AG04449 (cell line): Measurements from ENCODE around the gene PIK3C3.
A peak's percentile ranks its signal among the peaks of the same experiment; 100 is the strongest.

Experiments
- CTCF ChIA-PET: fragments of 350-600 bp; formaldehyde crosslinking; extraction: SDS; loops from one replicate; lab custom pipeline; 2021; ENCODE audit warnings: antibody characterized with exemption; lab: Yijun Ruan, JAX
- POLR2A ChIA-PET: fragments of 400-600, 350-600 bp; formaldehyde crosslinking; extraction: SDS; loops from one replicate; lab custom pipeline; 2020; ENCODE audit warnings: antibody characterized with exemption, inconsistent platforms; lab: Yijun Ruan, JAX
- DNase-seq: peaks from one replicate; pipeline ENCODE4 v3.0.0-alpha.2; 2010; ENCODE audit warnings: low read depth, low spot score
- H3K4me3 ChIP-seq: 2 replicates; pipeline ENCODE4 v1.5.1; 2011; ENCODE audit warnings: low read depth, mild to moderate bottlenecking, control low read depth, low read length
- CTCF ChIP-seq: IDR thresholded peaks from one replicate; pipeline ENCODE4 v1.5.1; 2011; ENCODE audit warnings: mild to moderate bottlenecking, moderate library complexity, low read length, control low read depth, inconsistent platforms; ENCODE audit not compliant: insufficient read depth; ENCODE audit errors: missing control alignments

PIK3C3 gene

GRCh38 chr18:41955688-41956087, 654 bp downstream of the PIK3C3 start:
- ChIA-PET CTCF (interaction anchor here (1.0 to 1.9 kb wide), 3 partner anchors 11 to 73 kb away, joined by 3 to 7 read pairs (median 3); no protein-coding TSS in a partner anchor), POLR2A (interaction anchor here (1.2 kb wide), 1 partner anchor 17 kb away, joined by 3 read pairs; no protein-coding TSS in a partner anchor)
- no peak for TF ChIP-seq CTCF
- DNase-seq: no peak
- H3K4me3 ChIP-seq: peak overlapping the region; percentile 83

GRCh38 chr18:41959045-41959444, 4.0 kb downstream of the PIK3C3 start:
- no peak overlapping the region for H3K4me3 ChIP-seq
- ChIA-PET CTCF (no interaction called here), POLR2A (no interaction called here)
- TF ChIP-seq CTCF: no peak
- no peak for DNase-seq

GRCh38 chr18:41965634-41966255, 10.7 kb downstream of the PIK3C3 start:
- ChIA-PET POLR2A (no interaction called here), CTCF (interaction anchor here (1.0 to 2.2 kb wide), 3 partner anchors 9 to 88 kb away, joined by 3 to 11 read pairs (median 3); no protein-coding TSS in a partner anchor)
- no peak overlapping the region for H3K4me3 ChIP-seq
- TF ChIP-seq CTCF: no peak
- no peak for DNase-seq

GRCh38 chr18:41966943-41967342, 11.9 kb downstream of the PIK3C3 start:
- TF ChIP-seq CTCF: no peak
- no peak overlapping the region for H3K4me3 ChIP-seq
- CTCF ChIA-PET: interaction anchor here (1.6 to 2.2 kb wide), 2 partner anchors 61 to 87 kb away, joined by 3 to 11 read pairs; no protein-coding TSS in a partner anchor
- DNase-seq: no peak
- POLR2A ChIA-PET: no interaction called here

GRCh38 chr18:41967680-41968079, 12.6 kb downstream of the PIK3C3 start:
- no peak overlapping the region for H3K4me3 ChIP-seq
- no peak for DNase-seq
- ChIA-PET CTCF (interaction anchor here (2.2 kb wide), 1 partner anchor 60 kb away, joined by 11 read pairs; no protein-coding TSS in a partner anchor), POLR2A (no interaction called here)
- TF ChIP-seq CTCF: no peak

- ChIA-PET CTCF (no interaction called here), POLR2A (no interaction called here)
Observed at GRCh38 chr18:41969881-41970280, 14.8 kb downstream of the PIK3C3 start.

More at GRCh38 chr18:41969881-41970280, 14.8 kb downstream of the PIK3C3 start:
- no peak for TF ChIP-seq CTCF
- DNase-seq: no peak
- no peak overlapping the region for H3K4me3 ChIP-seq
